K562 (cell line): ENCODE results near the gene ZNF438. TPM values are rescaled to one million over a fixed set of nuclear protein-coding genes. Genes with fewer than 3 reads are reported as not detected.

ENCODE experiments used
- C11orf30 ChIP-seq: fragments of 450-650 bp; IDR thresholded peaks from 2 replicates; pipeline ENCODE4 v1.6.1; 2016; ENCODE audit warnings: low read depth, mild to moderate bottlenecking
- ESRRB ChIP-seq: fragments of 250-450 bp; sonication (Bioruptor Pico); IDR thresholded peaks from 2 replicates; pipeline ENCODE4 v1.5.0; 2020; ENCODE audit warnings: mild to moderate bottlenecking, moderate library complexity, borderline replicate concordance
- FOXM1 ChIP-seq, 2 experiments: fragments of 450-650 bp in 1 of 2; sonication (generic) in 1 of 2; formaldehyde crosslinking in 1 of 2; IDR thresholded peaks; 2 replicates each; pipeline versions ENCODE4 v1.6.1 to v1.9.0; 2017 to 2022; ENCODE audit warnings: low read depth in 2 of 2, mild to moderate bottlenecking in 2 of 2, missing genetic modification reagents in 1 of 2, moderate library complexity in 1 of 2
- HDAC3 ChIP-seq: fragments of 450-650 bp; IDR thresholded peaks from 2 replicates; pipeline ENCODE4 v1.6.1; 2018; ENCODE audit warnings: borderline replicate concordance, mild to moderate bottlenecking, moderate library complexity; ENCODE audit not compliant: partially characterized antibody
- HDAC6 ChIP-seq: IDR thresholded peaks from 2 replicates; pipeline ENCODE4 v1.6.1; 2012; ENCODE audit warnings: low read depth, mild to moderate bottlenecking, control low read depth, inconsistent platforms, low read length, moderate library complexity
- KAT8 ChIP-seq: fragments of 450-650 bp; IDR thresholded peaks from 2 replicates; pipeline ENCODE4 v1.6.1; 2016; ENCODE audit warnings: low read depth, mild to moderate bottlenecking
- KLF13 ChIP-seq: fragments of 450-650 bp; IDR thresholded peaks from 2 replicates; pipeline ENCODE4 v1.6.1; 2016; ENCODE audit warnings: missing genetic modification characterization, low read depth, mild to moderate bottlenecking, missing compliant biosample characterization, moderate library complexity, borderline replicate concordance
- MITF ChIP-seq: IDR thresholded peaks from 2 replicates; pipeline ENCODE4 v1.6.1; 2014; ENCODE audit warnings: antibody characterized with exemption
- NRF1 ChIP-seq, 2 experiments: fragments of 450-650 bp; IDR thresholded peaks in 1 of 2; conservative IDR thresholded peaks in 1 of 2; 2 replicates each; pipeline ENCODE4 v1.6.1; 2014; ENCODE audit warnings: mild to moderate bottlenecking in 2 of 2
- PPARD ChIP-seq: fragments of 250-450 bp; sonication (Bioruptor Pico); IDR thresholded peaks from 2 replicates; pipeline ENCODE4 v1.8.0; 2022; ENCODE audit warnings: inconsistent platforms, mild to moderate bottlenecking, moderate library complexity
- RCOR1 ChIP-seq, 2 experiments: IDR thresholded peaks; 2 replicates each; pipeline ENCODE4 v1.6.1; 2012; ENCODE audit warnings: low read depth in 2 of 2, low read length in 2 of 2, borderline replicate concordance in 1 of 2, improper control_type of control experiment in 1 of 2
- TBL1XR1 ChIP-seq, 2 experiments: IDR thresholded peaks; 2 replicates each; pipeline ENCODE4 v1.6.1; 2012; ENCODE audit warnings: improper control_type of control experiment in 2 of 2, low read length in 2 of 2, mild to moderate bottlenecking in 1 of 2
- WHSC1 ChIP-seq: IDR thresholded peaks from one replicate; pipeline ENCODE4 v1.6.1; 2012; ENCODE audit warnings: low read length, control low read depth, inconsistent platforms
- ZC3H11A ChIP-seq: IDR thresholded peaks from 2 replicates; pipeline ENCODE4 v1.6.1; 2012; ENCODE audit warnings: low read depth, low read length, improper control_type of control experiment
- ZNF76 ChIP-seq: fragments of 250-450 bp; sonication (Bioruptor Pico); IDR thresholded peaks from 2 replicates; pipeline ENCODE4 v1.4.0; 2020; ENCODE audit warnings: mild to moderate bottlenecking, moderate library complexity, borderline replicate concordance
- polyA plus RNA-seq, 8 experiments: library from polyadenylated mRNA; depleted of rRNA in 4 of 8; stranded (reverse) in 5 of 8; unstranded in 3 of 8; fragments of >200 nt; fragmentation: Nextera tagmentation in 2 of 8; fragmentation: Illumina TruSeq in 1 of 8; extraction: Ambion mirVana in 2 of 8; extraction: Trizol in 1 of 8; gene quantifications; 2 replicates each; pipeline versions ENCODE4 v1.2.1 to v1.2.3, GENCODE V29; 2011 to 2014; ENCODE audit warnings: inconsistent platforms in 1 of 8, missing spikeins in 1 of 8
- total RNA-seq, 7 experiments: library from RNA; depleted of rRNA in 6 of 7; stranded (reverse); fragments of >200 nt in 6 of 7; fragmentation: Illumina TruSeq in 2 of 7; extraction: Trizol in 2 of 7; gene quantifications; 2 replicates each; pipeline versions ENCODE4 v1.2.1 to v1.2.3, GENCODE V29; 2011 to 2021; ENCODE audit warnings: low replicate concordance in 1 of 7
- TF ChIP-seq, protein P1 (sequence below): fragments of 250-450 bp; sonication (Bioruptor Pico); IDR thresholded peaks from 2 replicates; pipeline ENCODE4 v1.4.0; 2020
- TF ChIP-seq, protein P2 (sequence below): fragments of 250-450 bp; sonication (Bioruptor Pico); IDR thresholded peaks from 2 replicates; pipeline ENCODE4 v1.5.0; 2020; ENCODE audit warnings: mild to moderate bottlenecking, borderline replicate concordance

The ZNF438 gene
- total and polyA plus RNA-seq, 9 of the 15 experiments (the other 6 are each of a cell fraction or from before 2014, with no cell fraction given): 0.45 to 1.5 (median 0.91) TPM

- TF ChIP-seq HDAC3 (no peak), C11orf30 (no peak), NRF1 (conservative IDR thresholded peaks at IDR 0.05 in 1 of 2, IDR thresholded peaks at IDR 0.05 in 1 of 2) (peak; percentile 94 to 95), WHSC1 (no peak), TBL1XR1 (IDR thresholded peaks at IDR 0.05; ENCODE audit: low read length in 2 of 2) (peak in 1 of 2 experiments; percentile 11; a peak in 1 of 4 replicates), PPARD (CRISPR knock-in tag) (no peak), RCOR1 (IDR thresholded peaks at IDR 0.05; ENCODE audit: borderline replicate concordance in 1 of 2, low read depth in 2 of 2, low read length in 2 of 2) (peak in 1 of 2 experiments; percentile 26; a peak in 1 of 4 replicates), ZNF76 (CRISPR knock-in tag) (no peak), ZC3H11A (no peak), FOXM1 (IDR thresholded peaks at IDR 0.05; ENCODE audit: low read depth) (no peak), FOXM1 (CRISPR knock-in tag; IDR thresholded peaks at IDR 0.05; ENCODE audit: low read depth) (0 out of 2 replicates have a peak, but pooled peaks have one; percentile 62), KAT8 (no peak), ESRRB (CRISPR knock-in tag) (no peak), KLF13 (0 out of 2 replicates have a peak, but pooled peaks have one; percentile 34), MITF (no peak), HDAC6 (no peak)
- TF ChIP-seq, protein P1, sequence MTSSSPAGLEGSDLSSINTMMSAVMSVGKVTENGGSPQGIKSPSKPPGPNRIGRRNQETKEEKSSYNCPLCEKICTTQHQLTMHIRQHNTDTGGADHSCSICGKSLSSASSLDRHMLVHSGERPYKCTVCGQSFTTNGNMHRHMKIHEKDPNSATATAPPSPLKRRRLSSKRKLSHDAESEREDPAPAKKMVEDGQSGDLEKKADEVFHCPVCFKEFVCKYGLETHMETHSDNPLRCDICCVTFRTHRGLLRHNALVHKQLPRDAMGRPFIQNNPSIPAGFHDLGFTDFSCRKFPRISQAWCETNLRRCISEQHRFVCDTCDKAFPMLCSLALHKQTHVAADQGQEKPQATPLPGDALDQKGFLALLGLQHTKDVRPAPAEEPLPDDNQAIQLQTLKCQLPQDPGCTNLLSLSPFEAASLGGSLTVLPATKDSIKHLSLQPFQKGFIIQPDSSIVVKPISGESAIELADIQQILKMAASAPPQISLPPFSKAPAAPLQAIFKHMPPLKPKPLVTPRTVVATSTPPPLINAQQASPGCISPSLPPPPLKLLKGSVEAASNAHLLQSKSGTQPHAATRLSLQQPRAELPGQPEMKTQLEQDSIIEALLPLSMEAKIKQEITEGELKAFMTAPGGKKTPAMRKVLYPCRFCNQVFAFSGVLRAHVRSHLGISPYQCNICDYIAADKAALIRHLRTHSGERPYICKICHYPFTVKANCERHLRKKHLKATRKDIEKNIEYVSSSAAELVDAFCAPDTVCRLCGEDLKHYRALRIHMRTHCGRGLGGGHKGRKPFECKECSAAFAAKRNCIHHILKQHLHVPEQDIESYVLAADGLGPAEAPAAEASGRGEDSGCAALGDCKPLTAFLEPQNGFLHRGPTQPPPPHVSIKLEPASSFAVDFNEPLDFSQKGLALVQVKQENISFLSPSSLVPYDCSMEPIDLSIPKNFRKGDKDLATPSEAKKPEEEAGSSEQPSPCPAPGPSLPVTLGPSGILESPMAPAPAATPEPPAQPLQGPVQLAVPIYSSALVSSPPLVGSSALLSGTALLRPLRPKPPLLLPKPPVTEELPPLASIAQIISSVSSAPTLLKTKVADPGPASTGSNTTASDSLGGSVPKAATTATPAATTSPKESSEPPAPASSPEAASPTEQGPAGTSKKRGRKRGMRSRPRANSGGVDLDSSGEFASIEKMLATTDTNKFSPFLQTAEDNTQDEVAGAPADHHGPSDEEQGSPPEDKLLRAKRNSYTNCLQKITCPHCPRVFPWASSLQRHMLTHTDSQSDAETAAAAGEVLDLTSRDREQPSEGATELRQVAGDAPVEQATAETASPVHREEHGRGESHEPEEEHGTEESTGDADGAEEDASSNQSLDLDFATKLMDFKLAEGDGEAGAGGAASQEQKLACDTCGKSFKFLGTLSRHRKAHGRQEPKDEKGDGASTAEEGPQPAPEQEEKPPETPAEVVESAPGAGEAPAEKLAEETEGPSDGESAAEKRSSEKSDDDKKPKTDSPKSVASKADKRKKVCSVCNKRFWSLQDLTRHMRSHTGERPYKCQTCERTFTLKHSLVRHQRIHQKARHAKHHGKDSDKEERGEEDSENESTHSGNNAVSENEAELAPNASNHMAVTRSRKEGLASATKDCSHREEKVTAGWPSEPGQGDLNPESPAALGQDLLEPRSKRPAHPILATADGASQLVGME: peak; percentile 61; the same call in 1 of the 2 replicates
- TF ChIP-seq, protein P2, sequence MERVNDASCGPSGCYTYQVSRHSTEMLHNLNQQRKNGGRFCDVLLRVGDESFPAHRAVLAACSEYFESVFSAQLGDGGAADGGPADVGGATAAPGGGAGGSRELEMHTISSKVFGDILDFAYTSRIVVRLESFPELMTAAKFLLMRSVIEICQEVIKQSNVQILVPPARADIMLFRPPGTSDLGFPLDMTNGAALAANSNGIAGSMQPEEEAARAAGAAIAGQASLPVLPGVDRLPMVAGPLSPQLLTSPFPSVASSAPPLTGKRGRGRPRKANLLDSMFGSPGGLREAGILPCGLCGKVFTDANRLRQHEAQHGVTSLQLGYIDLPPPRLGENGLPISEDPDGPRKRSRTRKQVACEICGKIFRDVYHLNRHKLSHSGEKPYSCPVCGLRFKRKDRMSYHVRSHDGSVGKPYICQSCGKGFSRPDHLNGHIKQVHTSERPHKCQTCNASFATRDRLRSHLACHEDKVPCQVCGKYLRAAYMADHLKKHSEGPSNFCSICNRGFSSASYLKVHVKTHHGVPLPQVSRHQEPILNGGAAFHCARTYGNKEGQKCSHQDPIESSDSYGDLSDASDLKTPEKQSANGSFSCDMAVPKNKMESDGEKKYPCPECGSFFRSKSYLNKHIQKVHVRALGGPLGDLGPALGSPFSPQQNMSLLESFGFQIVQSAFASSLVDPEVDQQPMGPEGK (CRISPR knock-in tag): no peak
Measured at GRCh38 chr10:31031558-31032257, at the start of gene ZNF438 (continued).
